Midbrain (tissue), 1 donor: ENCODE data around the gene RNF26.

Source experiments
- DNase-seq: peaks from one replicate; lab custom pipeline; 2025; lab: John Stamatoyannopoulos, UW

Gene RNF26

GRCh38 chr11:119316016-119316728 lies 18.2 kb upstream of the RNF26 start:
- peak; percentile 74 for DNase-seq

- peak; percentile 46 for DNase-seq
Observed at GRCh38 chr11:119316729-119317591, 17.4 kb upstream of the RNF26 start, which contains the start of gene MCAM. Gene MCAM, minus strand, starts transcription at chr11:119317130. Its CDS starts 29 bp downstream, at chr11:119317101.

GRCh38 chr11:119317592-119318239 lies 16.6 kb upstream of the RNF26 start:
- no peak for DNase-seq

GRCh38 chr11:119318240-119319135 lies 15.8 kb upstream of the RNF26 start:
- no peak for DNase-seq

- no peak for DNase-seq
Observed at GRCh38 chr11:119319136-119319699, 15.1 kb upstream of the RNF26 start.

GRCh38 chr11:119319700-119320239 lies 14.6 kb upstream of the RNF26 start:
- no peak for DNase-seq

GRCh38 chr11:119320240-119320775 lies 14.0 kb upstream of the RNF26 start:
- DNase-seq = peak; percentile 69

- DNase-seq = peak; percentile 53
Observed at GRCh38 chr11:119320776-119321524, 13.4 kb upstream of the RNF26 start.

- no peak for DNase-seq
Observed at GRCh38 chr11:119322360-119322739, 12.0 kb upstream of the RNF26 start.

GRCh38 chr11:119322921-119323531 lies 11.3 kb upstream of the RNF26 start:
- no peak for DNase-seq

- DNase-seq = peak; percentile 78
Observed at GRCh38 chr11:119323532-119324033, 10.7 kb upstream of the RNF26 start.

- no peak for DNase-seq
Observed at GRCh38 chr11:119324189-119324588, 10.1 kb upstream of the RNF26 start.

- no peak for DNase-seq
Observed at GRCh38 chr11:119329320-119329719, 5.0 kb upstream of the RNF26 start.

- no peak for DNase-seq
Observed at GRCh38 chr11:119330237-119330636, 4.1 kb upstream of the RNF26 start.

GRCh38 chr11:119332111-119332765 lies 2.1 kb upstream of the RNF26 start:
- no peak for DNase-seq

- no peak for DNase-seq
Observed at GRCh38 chr11:119335091-119335654, 846 bp downstream of the RNF26 start.

GRCh38 chr11:119335655-119336543 lies 1.6 kb downstream of the RNF26 start:
- DNase-seq = peak; percentile 39
